ENCODE results near the gene ZNF239.

DNA sequence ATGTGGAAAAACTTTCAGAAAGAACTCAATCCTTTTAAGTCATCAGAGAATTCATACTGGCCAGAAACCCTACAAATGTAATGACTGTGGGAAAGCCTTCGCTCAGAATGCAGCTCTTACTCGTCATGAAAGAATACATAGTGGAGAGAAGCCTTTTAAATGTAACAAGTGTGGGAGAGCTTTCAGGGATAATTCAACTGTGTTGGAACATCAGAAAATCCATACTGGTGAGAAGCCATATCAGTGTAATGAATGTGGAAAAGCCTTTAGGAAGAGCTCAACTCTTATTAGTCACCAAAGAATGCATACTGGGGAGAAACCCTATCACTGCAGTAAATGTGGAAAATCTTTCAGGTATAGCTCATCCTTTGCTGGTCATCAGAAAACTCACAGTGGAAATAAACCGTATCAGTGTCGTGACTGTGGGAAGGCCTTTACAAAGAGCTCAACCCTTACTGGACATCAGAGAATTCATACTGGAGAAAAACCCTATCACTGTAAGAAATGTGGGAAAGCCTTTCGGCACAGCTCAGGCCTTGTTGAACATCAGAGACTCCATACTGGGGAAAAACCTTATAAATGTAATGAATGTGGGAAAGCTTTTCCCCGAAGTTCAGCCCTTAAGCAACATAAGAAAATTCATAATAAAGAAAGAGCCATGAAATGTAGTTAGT, 42.4 kb upstream of the ZNF239 start:
- no peak for TF ChIP-seq EZH2phosphoT487 (IDR thresholded peaks at IDR 0.05; ENCODE audit: low read depth)
- TF ChIP-seq, protein P1, sequence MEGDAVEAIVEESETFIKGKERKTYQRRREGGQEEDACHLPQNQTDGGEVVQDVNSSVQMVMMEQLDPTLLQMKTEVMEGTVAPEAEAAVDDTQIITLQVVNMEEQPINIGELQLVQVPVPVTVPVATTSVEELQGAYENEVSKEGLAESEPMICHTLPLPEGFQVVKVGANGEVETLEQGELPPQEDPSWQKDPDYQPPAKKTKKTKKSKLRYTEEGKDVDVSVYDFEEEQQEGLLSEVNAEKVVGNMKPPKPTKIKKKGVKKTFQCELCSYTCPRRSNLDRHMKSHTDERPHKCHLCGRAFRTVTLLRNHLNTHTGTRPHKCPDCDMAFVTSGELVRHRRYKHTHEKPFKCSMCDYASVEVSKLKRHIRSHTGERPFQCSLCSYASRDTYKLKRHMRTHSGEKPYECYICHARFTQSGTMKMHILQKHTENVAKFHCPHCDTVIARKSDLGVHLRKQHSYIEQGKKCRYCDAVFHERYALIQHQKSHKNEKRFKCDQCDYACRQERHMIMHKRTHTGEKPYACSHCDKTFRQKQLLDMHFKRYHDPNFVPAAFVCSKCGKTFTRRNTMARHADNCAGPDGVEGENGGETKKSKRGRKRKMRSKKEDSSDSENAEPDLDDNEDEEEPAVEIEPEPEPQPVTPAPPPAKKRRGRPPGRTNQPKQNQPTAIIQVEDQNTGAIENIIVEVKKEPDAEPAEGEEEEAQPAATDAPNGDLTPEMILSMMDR (IDR thresholded peaks at IDR 0.05; ENCODE audit: low read depth, low read length), result no peak
